Measurements from ENCODE around the gene SPTLC3.

The SPTLC3 gene

GRCh38 chr20:12987261-12987660 is 21.5 kb upstream of the SPTLC3 start:
- no peak for DNase-seq

- no peak for DNase-seq
Measured at GRCh38 chr20:12989586-12990115, 19.1 kb upstream of the SPTLC3 start.

GRCh38 chr20:12997128-12997655 is 11.6 kb upstream of the SPTLC3 start:
- DNase-seq = no peak

GRCh38 chr20:12998046-12998445 is 10.7 kb upstream of the SPTLC3 start:
- no peak for DNase-seq

- no peak for DNase-seq
Measured at GRCh38 chr20:12999201-12999600, 9.6 kb upstream of the SPTLC3 start.

GRCh38 chr20:13002251-13002650 is 6.5 kb upstream of the SPTLC3 start:
- no peak for DNase-seq

GRCh38 chr20:13006825-13007224 is 1.9 kb upstream of the SPTLC3 start:
- DNase-seq = peak in 1 of 2 donors; percentile 28

- DNase-seq = no peak
Measured at GRCh38 chr20:13007596-13007995, 1.2 kb upstream of the SPTLC3 start.

- peak; percentile 57 to 88 for DNase-seq
Measured at GRCh38 chr20:13009682-13010406, 1.1 kb downstream of the SPTLC3 start.

- no peak for DNase-seq
Measured at GRCh38 chr20:13012886-13013285, 4.1 kb downstream of the SPTLC3 start.

- DNase-seq = no peak
Measured at GRCh38 chr20:13013411-13013810, 4.6 kb downstream of the SPTLC3 start.

- no peak for DNase-seq
Measured at GRCh38 chr20:13017235-13017634, 8.5 kb downstream of the SPTLC3 start.

- no peak for DNase-seq
Measured at GRCh38 chr20:13017883-13018535, 9.2 kb downstream of the SPTLC3 start.

- DNase-seq = no peak
Measured at GRCh38 chr20:13021205-13021970, 12.6 kb downstream of the SPTLC3 start.

- no peak for DNase-seq
Measured at GRCh38 chr20:13022401-13023155, 13.8 kb downstream of the SPTLC3 start.

GRCh38 chr20:13024596-13024995 is 15.8 kb downstream of the SPTLC3 start:
- DNase-seq = no peak

GRCh38 chr20:13025181-13025580 is 16.4 kb downstream of the SPTLC3 start:
- no peak for DNase-seq

- no peak for DNase-seq
Measured at GRCh38 chr20:13028001-13028400, 19.2 kb downstream of the SPTLC3 start.

GRCh38 chr20:13028673-13029072 is 19.9 kb downstream of the SPTLC3 start:
- no peak for DNase-seq

- no peak for DNase-seq
Measured at GRCh38 chr20:13029687-13030375, 21.1 kb downstream of the SPTLC3 start.

- no peak for DNase-seq
Measured at GRCh38 chr20:13031751-13032150, 23.0 kb downstream of the SPTLC3 start.

- no peak for DNase-seq
Measured at GRCh38 chr20:13034115-13034514, 25.3 kb downstream of the SPTLC3 start.

Data from inflammatory macrophage (primary cell).